ENCODE data around the gene GPC5. TPM values are rescaled to one million over a fixed set of nuclear protein-coding genes. Genes with fewer than 3 reads are reported as not detected.
"Not testable (repeated sequence)": the region's sequence is repeated elsewhere in the genome, so short reads cannot be mapped to it uniquely, and the experiment has no call there.

The GPC5 gene
- total and polyA plus RNA-seq, 3 experiments from 2014 or later, result 0.08 to 0.39 (median 0.13) TPM

DNA sequence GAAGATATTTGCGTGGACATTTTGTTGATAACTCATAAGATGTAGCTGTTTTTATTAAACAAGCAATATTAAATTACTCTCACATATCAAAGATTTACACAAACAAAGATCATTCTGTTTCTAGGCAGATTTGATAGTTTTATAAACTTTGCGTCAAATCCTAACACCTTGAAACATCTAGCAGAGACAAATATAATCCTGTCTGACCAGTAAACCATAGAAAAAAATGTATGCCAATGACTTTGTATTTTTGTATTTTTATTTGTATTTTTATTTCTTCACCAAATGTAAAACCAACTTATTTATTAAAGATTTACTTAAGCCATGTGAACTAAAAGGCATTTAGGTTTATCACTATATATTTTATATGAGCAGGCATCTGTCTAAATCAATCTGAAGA, 494.6 kb downstream of the GPC5 start:
- no peaks in the 10 kb centered on the region for H3K4me1 ChIP-seq (ENCODE audit: insufficient read depth, low read length)
- H3K27ac ChIP-seq (ENCODE audit: low read depth, low read length), result no peak overlapping the region
- H3K4me3 ChIP-seq (ENCODE audit: low read length), result no peak overlapping the region
- Mint-ChIP-seq H3K4me1 (no peaks in the 10 kb centered on the region), H3K27me3 (no peaks in the 10 kb centered on the region), H3K36me3 (no peaks in the 10 kb centered on the region), H3K4me3 (no peak overlapping the region), H3K9me3 (peaks cover 8 to 37% (median 13%) of the 10 kb centered on the region in 5 donors), H3K27ac (no peak overlapping the region)
- no peaks in the 10 kb centered on the region for H3K36me3 ChIP-seq (ENCODE audit: insufficient read depth, low read length)
- no peak for DNase-seq
- H3K27me3 ChIP-seq (ENCODE audit: insufficient read depth, low read length, poor library complexity, severe bottlenecking), result no peaks in the 10 kb centered on the region
- H3K9me3 ChIP-seq (ENCODE audit: low read length), result no peaks in the 10 kb centered on the region
- ChIA-PET POLR2A (no interaction called here), CTCF (no interaction called here)

DNA sequence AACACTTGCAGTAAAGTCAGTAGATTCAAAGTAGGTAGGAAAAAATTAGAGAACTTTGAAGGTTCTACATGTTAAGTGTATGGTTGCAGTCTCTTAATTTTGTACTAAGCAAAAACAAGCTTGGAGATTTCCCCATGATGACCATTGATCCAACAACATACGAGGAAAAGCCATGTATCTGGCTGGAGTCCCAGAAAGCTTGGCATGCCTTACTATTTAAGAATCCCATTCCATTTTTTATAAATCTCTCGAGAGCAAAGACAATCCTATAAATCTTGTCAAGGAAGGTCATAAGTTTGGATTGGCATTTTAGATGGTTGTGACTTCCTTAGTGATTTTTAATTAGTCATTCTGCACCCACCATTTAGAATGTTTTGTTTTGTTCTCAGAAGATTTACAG, 495.9 kb downstream of the GPC5 start:
- no peaks in the 10 kb centered on the region for H3K36me3 ChIP-seq (ENCODE audit: insufficient read depth, low read length)
- no peaks in the 10 kb centered on the region for H3K9me3 ChIP-seq (ENCODE audit: low read length)
- H3K4me1 ChIP-seq (ENCODE audit: insufficient read depth, low read length), result no peaks in the 10 kb centered on the region
- POLR2A ChIA-PET, result no interaction called here
- CTCF ChIA-PET, result no interaction called here
- peaks cover 8 to 33% (median 12%) of the 10 kb centered on the region in 5 donors for H3K9me3 Mint-ChIP-seq
- H3K36me3 Mint-ChIP-seq, result no peaks in the 10 kb centered on the region
- H3K27ac ChIP-seq (ENCODE audit: low read depth, low read length), result no peak overlapping the region
- H3K4me3 ChIP-seq (ENCODE audit: low read length), result no peak overlapping the region
- no peaks in the 10 kb centered on the region for H3K4me1 Mint-ChIP-seq
- H3K27ac Mint-ChIP-seq, result no peak overlapping the region
- H3K27me3 Mint-ChIP-seq, result no peaks in the 10 kb centered on the region
- H3K4me3 Mint-ChIP-seq, result no peak overlapping the region
- H3K27me3 ChIP-seq (ENCODE audit: insufficient read depth, low read length, poor library complexity, severe bottlenecking), result no peaks in the 10 kb centered on the region
- DNase-seq, result no peak

DNA sequence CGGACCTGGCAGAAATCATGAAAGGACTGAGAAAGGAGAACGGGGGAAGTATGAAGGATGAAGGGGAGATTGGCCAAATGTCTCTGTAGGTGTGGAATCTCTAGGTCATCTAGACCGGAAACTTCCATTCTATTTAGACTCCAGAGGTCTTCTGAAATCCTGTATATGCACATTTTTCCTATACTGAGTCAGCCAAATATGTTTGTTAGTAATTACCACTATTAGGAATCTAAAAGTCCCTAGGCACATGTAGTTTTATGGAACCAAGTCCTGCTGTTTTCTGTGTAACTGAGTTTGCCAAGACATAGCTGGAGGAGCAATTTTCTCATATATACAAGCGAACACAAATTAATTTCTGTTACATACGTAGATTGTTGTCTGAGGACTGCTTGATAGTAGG, 498.1 kb downstream of the GPC5 start:
- Histone ChIP-seq H3K27ac (ENCODE audit: low read depth, low read length) (no peak overlapping the region), H3K9me3 (ENCODE audit: low read length) (no peaks in the 10 kb centered on the region), H3K27me3 (ENCODE audit: insufficient read depth, low read length, poor library complexity, severe bottlenecking) (no peaks in the 10 kb centered on the region), H3K4me1 (ENCODE audit: insufficient read depth, low read length) (no peaks in the 10 kb centered on the region), H3K4me3 (ENCODE audit: low read length) (no peak overlapping the region), H3K36me3 (ENCODE audit: insufficient read depth, low read length) (no peaks in the 10 kb centered on the region)
- ChIA-PET CTCF (no interaction called here), POLR2A (no interaction called here)
- peaks cover 8 to 22% (median 10%) of the 10 kb centered on the region in 5 donors for H3K9me3 Mint-ChIP-seq
- H3K36me3 Mint-ChIP-seq, result no peaks in the 10 kb centered on the region
- H3K4me1 Mint-ChIP-seq, result no peaks in the 10 kb centered on the region
- H3K27ac Mint-ChIP-seq, result no peak overlapping the region
- no peaks in the 10 kb centered on the region for H3K27me3 Mint-ChIP-seq
- DNase-seq, result no peak
- no peak overlapping the region for H3K4me3 Mint-ChIP-seq

DNA sequence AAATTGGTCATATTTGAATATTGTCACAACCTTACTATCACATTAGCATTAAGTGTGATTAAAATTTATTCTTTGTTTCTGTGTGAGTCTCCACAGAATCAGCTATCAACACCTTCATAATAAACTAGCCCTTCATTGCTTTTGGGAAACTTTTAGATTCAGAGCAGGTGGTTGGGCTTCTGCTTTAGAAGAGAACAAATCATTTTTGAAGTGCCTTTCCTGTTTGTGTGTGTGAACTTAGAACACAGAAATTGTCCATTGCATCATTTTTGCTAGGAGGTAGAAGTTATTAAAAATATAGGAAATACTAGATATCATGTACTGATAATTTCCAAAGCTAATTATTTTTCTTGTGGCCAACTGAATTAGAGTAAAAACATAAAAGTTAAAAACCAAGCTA, 500.6 kb downstream of the GPC5 start:
- H3K4me3 ChIP-seq (ENCODE audit: low read length); DNase-seq; H3K27me3 Mint-ChIP-seq; H3K36me3 ChIP-seq (ENCODE audit: insufficient read depth, low read length); H3K36me3 Mint-ChIP-seq; H3K27ac Mint-ChIP-seq; H3K4me1 ChIP-seq (ENCODE audit: insufficient read depth, low read length); POLR2A ChIA-PET; H3K4me3 Mint-ChIP-seq; CTCF ChIA-PET; H3K4me1 Mint-ChIP-seq; H3K9me3 ChIP-seq (ENCODE audit: low read length); H3K27ac ChIP-seq (ENCODE audit: low read depth, low read length); H3K27me3 ChIP-seq (ENCODE audit: insufficient read depth, low read length, poor library complexity, severe bottlenecking): not testable (repeated sequence)
- peaks cover 5 to 27% (median 11%) of the 10 kb centered on the region in 5 donors for H3K9me3 Mint-ChIP-seq

DNA sequence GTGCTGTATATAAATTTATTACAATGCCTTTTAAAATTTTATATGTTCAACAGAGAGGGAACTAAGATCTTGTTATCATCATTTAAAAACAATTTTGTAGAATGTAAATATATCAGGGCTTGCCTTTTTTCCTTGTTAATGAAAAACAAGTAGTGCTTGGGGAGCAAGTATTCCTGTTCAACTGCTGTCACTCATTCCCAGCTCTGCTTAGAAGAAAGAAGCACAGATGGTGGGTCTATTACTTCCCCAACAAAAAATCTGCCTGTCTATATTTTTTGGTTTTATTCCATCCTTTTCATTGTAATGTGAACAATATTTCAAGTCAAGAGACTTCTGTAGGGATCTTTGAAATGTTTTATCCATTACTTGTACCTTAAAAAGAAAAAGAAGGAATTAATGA, 503.9 kb downstream of the GPC5 start:
- no peak overlapping the region for H3K27ac ChIP-seq (ENCODE audit: low read depth, low read length)
- DNase-seq, result no peak
- no peaks in the 10 kb centered on the region for H3K9me3 ChIP-seq (ENCODE audit: low read length)
- H3K27me3 ChIP-seq (ENCODE audit: insufficient read depth, low read length, poor library complexity, severe bottlenecking), result no peaks in the 10 kb centered on the region
- H3K36me3 ChIP-seq (ENCODE audit: insufficient read depth, low read length), result no peaks in the 10 kb centered on the region
- H3K4me1 ChIP-seq (ENCODE audit: insufficient read depth, low read length), result no peaks in the 10 kb centered on the region
- Mint-ChIP-seq H3K27me3 (no peaks in the 10 kb centered on the region), H3K4me3 (no peak overlapping the region), H3K36me3 (no peaks in the 10 kb centered on the region), H3K4me1 (no peaks in the 10 kb centered on the region), H3K9me3 (peaks cover 1 to 13% (median 7%) of the 10 kb centered on the region in 5 donors), H3K27ac (no peak overlapping the region)
- H3K4me3 ChIP-seq (ENCODE audit: low read length), result no peak overlapping the region
- ChIA-PET POLR2A (no interaction called here), CTCF (no interaction called here)

DNA sequence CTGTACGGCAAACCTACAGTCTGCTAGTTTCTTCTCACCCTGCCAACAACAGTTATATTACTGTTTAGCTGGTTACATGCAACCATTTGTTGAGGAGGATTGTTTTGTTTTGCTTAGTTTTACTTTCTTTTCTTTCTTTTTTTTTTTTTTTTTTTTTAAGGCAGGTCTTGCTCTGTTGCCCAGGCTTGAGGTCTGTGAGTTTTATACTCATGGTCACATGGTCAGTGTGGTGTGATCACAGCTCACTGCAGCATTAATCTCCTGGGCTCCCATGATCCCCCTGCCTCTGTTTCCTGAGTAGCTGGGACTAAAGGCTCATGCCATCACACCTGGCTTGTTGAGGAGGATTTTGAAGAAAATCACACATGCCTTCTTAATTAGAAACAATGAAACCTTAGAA, 505.6 kb downstream of the GPC5 start:
- H3K27ac ChIP-seq (ENCODE audit: low read depth, low read length), result no peak overlapping the region
- POLR2A ChIA-PET, result no interaction called here
- H3K9me3 Mint-ChIP-seq, result peaks cover 0 to 9% (median 3%) of the 10 kb centered on the region in 5 donors
- no peaks in the 10 kb centered on the region for H3K4me1 ChIP-seq (ENCODE audit: insufficient read depth, low read length)
- no peaks in the 10 kb centered on the region for H3K36me3 ChIP-seq (ENCODE audit: insufficient read depth, low read length)
- no peaks in the 10 kb centered on the region for H3K27me3 ChIP-seq (ENCODE audit: insufficient read depth, low read length, poor library complexity, severe bottlenecking)
- H3K4me3 ChIP-seq (ENCODE audit: low read length), result no peak overlapping the region
- H3K27me3 Mint-ChIP-seq, result no peaks in the 10 kb centered on the region
- H3K4me1 Mint-ChIP-seq, result no peaks in the 10 kb centered on the region
- H3K9me3 ChIP-seq (ENCODE audit: low read length), result no peaks in the 10 kb centered on the region
- H3K27ac Mint-ChIP-seq, result no peak overlapping the region
- H3K4me3 Mint-ChIP-seq, result no peak overlapping the region
- CTCF ChIA-PET, result no interaction called here
- H3K36me3 Mint-ChIP-seq, result no peaks in the 10 kb centered on the region
- no peak for DNase-seq

DNA sequence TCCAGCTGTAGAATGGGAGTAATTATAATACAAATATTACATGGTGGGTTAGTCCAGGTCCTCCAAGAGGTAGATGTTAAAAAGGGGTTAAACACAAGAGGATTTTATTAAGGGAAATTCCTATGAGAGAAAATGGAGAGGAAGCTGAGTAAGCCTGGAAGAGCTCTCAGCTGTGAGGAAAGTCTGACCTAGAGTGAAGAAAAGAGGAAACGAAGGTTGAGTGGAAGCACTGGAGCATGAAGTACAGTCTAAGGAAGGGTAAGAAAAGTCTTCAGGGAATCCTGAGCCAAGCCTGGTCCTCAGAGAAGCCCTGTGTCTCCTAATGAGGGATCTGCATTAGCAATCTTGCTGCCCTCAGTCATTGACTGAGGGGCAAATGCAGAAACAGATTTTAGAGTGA, 506.2 kb downstream of the GPC5 start:
- POLR2A ChIA-PET, result no interaction called here
- no peaks in the 10 kb centered on the region for H3K27me3 ChIP-seq (ENCODE audit: insufficient read depth, low read length, poor library complexity, severe bottlenecking)
- no peaks in the 10 kb centered on the region for H3K4me1 Mint-ChIP-seq
- H3K4me3 Mint-ChIP-seq, result no peak overlapping the region
- H3K9me3 ChIP-seq (ENCODE audit: low read length), result no peaks in the 10 kb centered on the region
- peaks cover 0 to 9% (median 3%) of the 10 kb centered on the region in 5 donors for H3K9me3 Mint-ChIP-seq
- CTCF ChIA-PET, result no interaction called here
- DNase-seq, result no peak
- no peaks in the 10 kb centered on the region for H3K27me3 Mint-ChIP-seq
- H3K27ac ChIP-seq (ENCODE audit: low read depth, low read length), result no peak overlapping the region
- no peaks in the 10 kb centered on the region for H3K4me1 ChIP-seq (ENCODE audit: insufficient read depth, low read length)
- no peak overlapping the region for H3K27ac Mint-ChIP-seq
- H3K36me3 ChIP-seq (ENCODE audit: insufficient read depth, low read length), result no peaks in the 10 kb centered on the region
- H3K4me3 ChIP-seq (ENCODE audit: low read length), result no peak overlapping the region
- no peaks in the 10 kb centered on the region for H3K36me3 Mint-ChIP-seq

DNA sequence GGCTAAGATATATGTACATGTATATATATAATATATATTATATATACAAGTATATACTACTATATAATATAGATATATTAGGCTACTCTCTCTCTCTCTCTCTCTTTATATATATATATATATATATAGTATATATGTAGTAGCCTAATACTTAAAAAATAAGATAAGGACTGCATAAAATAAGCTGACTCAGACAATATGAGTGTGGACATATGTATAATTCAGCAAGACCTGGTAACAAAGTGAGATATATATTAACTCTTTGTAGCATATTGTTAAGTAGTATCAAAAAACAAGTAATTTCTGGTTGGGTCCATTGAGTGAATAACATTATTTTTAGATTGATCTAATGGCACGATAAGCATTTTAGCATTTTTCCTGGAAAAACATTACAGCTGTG, 509.0 kb downstream of the GPC5 start:
- H3K4me1 Mint-ChIP-seq, result no peaks in the 10 kb centered on the region
- peaks cover 0 to 2% of the 10 kb centered on the region in 2 donors for H3K27me3 Mint-ChIP-seq
- no peaks in the 10 kb centered on the region for H3K36me3 Mint-ChIP-seq
- no peak overlapping the region for H3K27ac Mint-ChIP-seq
- ChIA-PET CTCF (no interaction called here), POLR2A (no interaction called here)
- no peaks in the 10 kb centered on the region for H3K36me3 ChIP-seq (ENCODE audit: insufficient read depth, low read length)
- H3K4me3 Mint-ChIP-seq, result no peak overlapping the region
- H3K4me1 ChIP-seq (ENCODE audit: insufficient read depth, low read length), result no peaks in the 10 kb centered on the region
- H3K9me3 Mint-ChIP-seq, result peaks cover 0 to 5% (median 2%) of the 10 kb centered on the region in 5 donors
- H3K9me3 ChIP-seq (ENCODE audit: low read length), result no peaks in the 10 kb centered on the region
- H3K27ac ChIP-seq (ENCODE audit: low read depth, low read length), result no peak overlapping the region
- no peaks in the 10 kb centered on the region for H3K27me3 ChIP-seq (ENCODE audit: insufficient read depth, low read length, poor library complexity, severe bottlenecking)
- no peak for DNase-seq
- H3K4me3 ChIP-seq (ENCODE audit: low read length), result no peak overlapping the region

DNA sequence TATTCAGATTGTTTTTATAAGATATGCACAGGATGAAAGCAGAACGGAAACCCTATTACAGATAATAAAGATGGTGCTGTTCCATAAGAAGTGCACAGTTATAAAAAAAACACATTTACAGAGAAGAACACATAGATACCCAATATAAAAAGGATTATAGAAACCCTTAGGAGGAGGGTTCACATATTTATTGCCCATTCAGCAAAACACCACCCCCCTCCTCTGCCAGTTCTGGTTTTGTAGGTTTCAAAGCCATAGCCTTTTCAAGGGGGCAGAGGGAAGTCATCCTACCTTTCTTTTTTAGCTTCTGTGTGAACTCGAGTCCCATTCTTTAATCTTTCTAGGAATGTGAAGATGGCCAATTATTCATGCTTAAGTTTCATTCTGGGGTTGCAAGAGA, 511.2 kb downstream of the GPC5 start:
- no peak for DNase-seq
- Mint-ChIP-seq H3K27me3 (peaks cover 0 to 2% of the 10 kb centered on the region in 2 donors), H3K27ac (no peak overlapping the region), H3K9me3 (peaks cover 0 to 4% (median 1%) of the 10 kb centered on the region in 5 donors), H3K36me3 (no peaks in the 10 kb centered on the region), H3K4me3 (no peak overlapping the region), H3K4me1 (no peaks in the 10 kb centered on the region)
- POLR2A ChIA-PET, result no interaction called here
- no peaks in the 10 kb centered on the region for H3K4me1 ChIP-seq (ENCODE audit: insufficient read depth, low read length)
- CTCF ChIA-PET, result no interaction called here
- no peaks in the 10 kb centered on the region for H3K27me3 ChIP-seq (ENCODE audit: insufficient read depth, low read length, poor library complexity, severe bottlenecking)
- H3K27ac ChIP-seq (ENCODE audit: low read depth, low read length), result no peak overlapping the region
- no peak overlapping the region for H3K4me3 ChIP-seq (ENCODE audit: low read length)
- H3K9me3 ChIP-seq (ENCODE audit: low read length), result no peaks in the 10 kb centered on the region
- H3K36me3 ChIP-seq (ENCODE audit: insufficient read depth, low read length), result no peaks in the 10 kb centered on the region
